H9 (cell line): ENCODE data around the gene ARID1B. TPM values are rescaled to one million over a fixed set of nuclear protein-coding genes. Genes with fewer than 3 reads are reported as not detected.

ENCODE experiments used
- DNase-seq: peaks from one replicate; pipeline ENCODE4 v3.0.0-alpha.2; 2017
- H2AFZ ChIP-seq: one replicate; pipeline ENCODE4 v1.6.1; 2013; ENCODE audit warnings: mild to moderate bottlenecking, low read length, control low read depth, moderate library complexity
- H2AK5ac ChIP-seq: 2 replicates; pipeline ENCODE4 v1.6.1; 2013; ENCODE audit warnings: low read length, control low read depth, mixed read lengths; ENCODE audit not compliant: insufficient read length
- H2BK120ac ChIP-seq: one replicate; pipeline ENCODE4 v1.6.1; 2013; ENCODE audit warnings: low read depth, mild to moderate bottlenecking, low read length, control low read depth, inconsistent platforms; ENCODE audit not compliant: poor library complexity, severe bottlenecking
- H2BK12ac ChIP-seq: 2 replicates; pipeline ENCODE4 v1.6.1; 2013; ENCODE audit warnings: low read length, control low read depth, mixed read lengths, low read depth; ENCODE audit not compliant: insufficient read length
- H2BK15ac ChIP-seq: 2 replicates; pipeline ENCODE4 v1.6.1; 2013; ENCODE audit warnings: low read depth, low read length, control low read depth
- H2BK20ac ChIP-seq: one replicate; pipeline ENCODE4 v1.6.1; 2013; ENCODE audit warnings: low read depth, mild to moderate bottlenecking, low read length, control low read depth, inconsistent platforms; ENCODE audit not compliant: poor library complexity, severe bottlenecking
- H2BK5ac ChIP-seq: 2 replicates; pipeline ENCODE4 v1.6.1; 2013; ENCODE audit warnings: low read length, control low read depth, mixed read lengths; ENCODE audit not compliant: insufficient read length
- H3K14ac ChIP-seq: 2 replicates; pipeline ENCODE4 v1.6.1; 2013; ENCODE audit warnings: low read length, control low read depth; ENCODE audit not compliant: insufficient read depth
- H3K18ac ChIP-seq: 2 replicates; pipeline ENCODE4 v1.6.1; 2013; ENCODE audit warnings: low read depth, mild to moderate bottlenecking, mixed read lengths, low read length, control low read depth; ENCODE audit not compliant: insufficient read length
- H3K23ac ChIP-seq: 2 replicates; pipeline ENCODE4 v1.6.1; 2013; ENCODE audit warnings: low read length, control low read depth, mixed read lengths, low read depth; ENCODE audit not compliant: insufficient read length
- H3K23me2 ChIP-seq: 2 replicates; pipeline ENCODE4 v1.6.1; 2013; ENCODE audit warnings: low read depth, mild to moderate bottlenecking, mixed read lengths, low read length, control low read depth; ENCODE audit not compliant: insufficient read length, poor library complexity, severe bottlenecking
- H3K27ac ChIP-seq: 2 replicates; pipeline ENCODE4 v1.5.1; 2013; ENCODE audit warnings: low read length, control low read depth, mixed read lengths, low read depth; ENCODE audit not compliant: insufficient read length
- H3K27me3 ChIP-seq: 2 replicates; pipeline ENCODE4 v1.6.1; 2013; ENCODE audit warnings: low read length, control low read depth, inconsistent platforms; ENCODE audit not compliant: insufficient read depth
- H3K4ac ChIP-seq: 2 replicates; pipeline ENCODE4 v1.6.1; 2013; ENCODE audit warnings: low read depth, mild to moderate bottlenecking, control low read depth, inconsistent platforms, low read length, moderate library complexity
- H3K4me1 ChIP-seq: 2 replicates; pipeline ENCODE4 v1.6.1; 2013; ENCODE audit warnings: low read length, control low read depth, inconsistent platforms; ENCODE audit not compliant: insufficient read depth
- H3K4me2 ChIP-seq: 2 replicates; pipeline ENCODE4 v1.6.1; 2013; ENCODE audit warnings: low read length, control low read depth, mixed read lengths; ENCODE audit not compliant: insufficient read length, insufficient read depth
- H3K56ac ChIP-seq: 2 replicates; pipeline ENCODE4 v1.6.1; 2013; ENCODE audit warnings: low read depth, mild to moderate bottlenecking, mixed read lengths, low read length, control low read depth; ENCODE audit not compliant: insufficient read length
- H3K79me1 ChIP-seq: 2 replicates; pipeline ENCODE4 v1.6.1; 2013; ENCODE audit warnings: low read depth, mild to moderate bottlenecking, moderate library complexity, low read length, control low read depth, inconsistent platforms; ENCODE audit not compliant: insufficient read depth, poor library complexity, severe bottlenecking
- H3K79me2 ChIP-seq: 2 replicates; pipeline ENCODE4 v1.6.1; 2013; ENCODE audit warnings: low read length, control low read depth, inconsistent platforms; ENCODE audit not compliant: insufficient read depth
- H3K9ac ChIP-seq: 2 replicates; pipeline ENCODE4 v1.6.1; 2013; ENCODE audit warnings: low read length, control low read depth, mixed read lengths; ENCODE audit not compliant: insufficient read length; ENCODE audit errors: extremely low read depth
- H3K9me3 ChIP-seq: one replicate; pipeline ENCODE4 v1.6.1; 2013; ENCODE audit warnings: low read depth, low read length, inconsistent platforms; ENCODE audit not compliant: control insufficient read depth
- H3T11ph ChIP-seq: one replicate; pipeline ENCODE4 v1.6.1; 2013; ENCODE audit warnings: mild to moderate bottlenecking, low read length, control low read depth, inconsistent platforms
- H4K20me1 ChIP-seq: one replicate; pipeline ENCODE4 v1.6.1; 2013; ENCODE audit not compliant: control insufficient read depth, insufficient read length, insufficient read depth
- H4K5ac ChIP-seq: 2 replicates; pipeline ENCODE4 v1.6.1; 2013; ENCODE audit warnings: low read depth, mild to moderate bottlenecking, mixed read lengths, low read length, control low read depth; ENCODE audit not compliant: insufficient read length
- H4K8ac ChIP-seq: replicated peaks from 2 replicates; pipeline ENCODE4 v1.6.1; 2013; ENCODE audit warnings: low read length, control low read depth, mixed read lengths, low read depth; ENCODE audit not compliant: insufficient read length
- H4K91ac ChIP-seq: 2 replicates; pipeline ENCODE4 v1.6.1; 2013; ENCODE audit warnings: low read depth, mild to moderate bottlenecking, moderate library complexity, mixed read lengths, low read length, control low read depth; ENCODE audit not compliant: insufficient read length
- H3K27ac Mint-ChIP-seq, 3 experiments: 2 replicates in 2 of 3; 3 replicates in 1 of 3; pipeline ENCODE4 v1.8.0; 2020 to 2021; ENCODE audit warnings: mixed read lengths in 3 of 3, mild to moderate bottlenecking in 1 of 3, moderate library complexity in 1 of 3
- H3K27me3 Mint-ChIP-seq: 2 replicates; pipeline ENCODE4 v1.8.0; 2021; ENCODE audit warnings: low read depth, mild to moderate bottlenecking, moderate library complexity, mixed read lengths
- H3K36me3 Mint-ChIP-seq, 3 experiments: 2 replicates in 2 of 3; 3 replicates in 1 of 3; pipeline ENCODE4 v1.8.0; 2020 to 2021; ENCODE audit warnings: low read depth in 3 of 3, mixed read lengths in 3 of 3; ENCODE audit not compliant: insufficient read depth in 1 of 3
- H3K4me1 Mint-ChIP-seq, 2 experiments: 2 replicates each; pipeline ENCODE4 v1.8.0; 2020; ENCODE audit warnings: mixed read lengths in 2 of 2
- H3K4me3 Mint-ChIP-seq, 2 experiments: 2 replicates in 1 of 2; 3 replicates in 1 of 2; pipeline ENCODE4 v1.8.0; 2020 to 2021; ENCODE audit warnings: mild to moderate bottlenecking in 2 of 2, mixed read lengths in 2 of 2, moderate library complexity in 1 of 2
- H3K9me3 Mint-ChIP-seq, 2 experiments: 2 replicates in 1 of 2; 3 replicates in 1 of 2; pipeline ENCODE4 v1.8.0; 2020; ENCODE audit warnings: mild to moderate bottlenecking in 2 of 2, mixed read lengths in 2 of 2, moderate library complexity in 1 of 2
- CTCF ChIP-seq: fragments of 200-600 bp; sonication (generic); conservative IDR thresholded peaks from 3 replicates; pipeline ENCODE4 v1.8.0; 2021; ENCODE audit warnings: antibody characterized with exemption, mild to moderate bottlenecking
- WGBS: extraction: QIAGEN DNeasy Blood & Tissue Kit; methylation state at CpG from one replicate; pipeline ENCODE4 v1.1.7; 2013; ENCODE audit warnings: missing lambda C conversion rate, low lambda C conversion rate, mixed read lengths; ENCODE audit not compliant: insufficient read length; ENCODE audit errors: extremely low coverage; 5-methylcytosine and 5-hydroxymethylcytosine counted together
- total RNA-seq: library from RNA; stranded (reverse); gene quantifications from 2 replicates; pipeline ENCODE4 v1.2.1, GENCODE V29; 2021

ARID1B gene
- total RNA-seq, 1 experiment from 2014 or later: 88.2 TPM

- Mint-ChIP-seq H3K4me3 (no peak overlapping the region), H3K27ac (no peak overlapping the region)
These were observed 447.2 kb downstream of the ARID1B start for GRCh38 chr6:157224178-157224950.

More at GRCh38 chr6:157224178-157224950, 447.2 kb downstream of the ARID1B start:
- H3K79me1 ChIP-seq: no peaks in the 10 kb centered on the region
- no peaks in the 10 kb centered on the region for H4K20me1 ChIP-seq
- no peak overlapping the region for H2BK5ac ChIP-seq
- no peaks in the 10 kb centered on the region; the same call in 1 of the 2 replicates for H3K4me1 ChIP-seq
- H3K14ac ChIP-seq: no peak overlapping the region
- H3K9ac ChIP-seq: no peak overlapping the region
- Mint-ChIP-seq H3K9me3 (no peaks in the 10 kb centered on the region; a peak in 2 of 5 replicates), H3K4me1 (peaks cover 21 to 39% of the 10 kb centered on the region in 2 experiments), H3K36me3 (no peaks in the 10 kb centered on the region; a peak in 1 of 7 replicates), H3K27me3 (peaks cover 24% of the 10 kb centered on the region)
- DNase-seq: no peak
- H2BK20ac ChIP-seq: no peak overlapping the region
- no peak overlapping the region for H2BK12ac ChIP-seq
- no peaks in the 10 kb centered on the region for H3K9me3 ChIP-seq
- H3K27me3 ChIP-seq: no peaks in the 10 kb centered on the region
- H3K79me2 ChIP-seq: no peaks in the 10 kb centered on the region
- H4K5ac ChIP-seq: no peak overlapping the region
- no peak overlapping the region for H3K23ac ChIP-seq
- no peak overlapping the region for H2AFZ ChIP-seq
- no peak overlapping the region for H2BK15ac ChIP-seq
- H3K27ac ChIP-seq: no peak overlapping the region
- no peak overlapping the region for H2BK120ac ChIP-seq
- H3K18ac ChIP-seq: no peak overlapping the region
- H3K56ac ChIP-seq: no peak overlapping the region
- no peak overlapping the region for H3T11ph ChIP-seq
- H4K91ac ChIP-seq: no peak overlapping the region
- TF ChIP-seq CTCF: no peak
- H3K4me2 ChIP-seq: no peak overlapping the region
- H3K23me2 ChIP-seq: no peaks in the 10 kb centered on the region
- no CpG with 5 or more reads among the region's 33 CpGs for WGBS
- no peak overlapping the region for H4K8ac ChIP-seq
- no peak overlapping the region for H2AK5ac ChIP-seq
- H3K4ac ChIP-seq: no peak overlapping the region
